GM18519 (cell line): ENCODE data around the gene MYO1D.

Experiments used
- ATAC-seq: cut with Tn5 transposase; IDR thresholded peaks from one replicate; pipeline ENCODE4 v1.9.1; 2021; ENCODE audit warnings: mild to moderate bottlenecking, moderate library complexity; ENCODE audit not compliant: unreplicated experiment, low FRiP score

MYO1D gene

GRCh38 chr17:32786169-32786568, 90.8 kb downstream of the MYO1D start:
- ATAC-seq: no peak

- no peak for ATAC-seq
Measured at GRCh38 chr17:32784113-32784512, 92.8 kb downstream of the MYO1D start.

- ATAC-seq: no peak
Measured at GRCh38 chr17:32783602-32784001, 93.3 kb downstream of the MYO1D start.

DNA sequence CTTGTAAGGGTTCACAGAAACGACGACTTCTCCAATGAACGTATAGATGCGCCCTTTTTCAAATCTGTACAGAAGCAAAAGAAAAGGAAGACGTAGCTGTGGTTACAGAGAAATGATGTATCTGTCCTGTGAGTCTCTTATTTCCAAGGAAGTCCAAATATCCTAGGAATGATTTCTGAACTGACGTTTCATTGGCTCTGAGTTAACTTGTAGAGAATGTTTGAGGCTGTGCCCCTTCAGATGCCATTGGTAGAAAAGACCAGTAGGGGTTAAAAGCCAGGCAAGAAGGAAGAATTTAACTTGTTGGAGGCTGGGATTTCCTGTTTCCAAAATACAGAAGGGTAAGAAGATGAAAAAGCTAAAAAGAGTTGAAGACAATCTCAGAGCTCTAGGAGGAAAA, 96.2 kb downstream of the MYO1D start:
- no peak for ATAC-seq

GRCh38 chr17:32777922-32778321, 99.0 kb downstream of the MYO1D start:
- no peak for ATAC-seq

- ATAC-seq: no peak
Measured at GRCh38 chr17:32777436-32777835, 99.5 kb downstream of the MYO1D start.

DNA sequence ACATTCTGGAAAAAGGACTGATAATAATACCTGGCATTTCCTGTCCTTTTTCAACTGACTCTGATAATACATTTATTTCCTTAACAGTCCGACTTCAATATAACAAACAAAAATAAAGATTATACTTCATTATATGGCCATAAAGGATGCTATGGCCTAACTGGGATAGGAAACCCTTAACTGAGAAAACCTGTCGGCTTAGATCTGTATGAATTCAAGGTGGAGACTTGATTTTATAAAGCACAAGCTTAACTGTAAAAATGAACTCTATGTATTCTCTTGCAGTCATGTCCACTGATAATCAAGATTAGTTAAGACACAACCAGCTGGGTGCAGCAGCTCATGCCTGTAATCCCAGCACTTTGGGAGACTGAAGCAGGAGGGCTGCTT, 102.2 kb downstream of the MYO1D start:
- ATAC-seq: no peak

DNA sequence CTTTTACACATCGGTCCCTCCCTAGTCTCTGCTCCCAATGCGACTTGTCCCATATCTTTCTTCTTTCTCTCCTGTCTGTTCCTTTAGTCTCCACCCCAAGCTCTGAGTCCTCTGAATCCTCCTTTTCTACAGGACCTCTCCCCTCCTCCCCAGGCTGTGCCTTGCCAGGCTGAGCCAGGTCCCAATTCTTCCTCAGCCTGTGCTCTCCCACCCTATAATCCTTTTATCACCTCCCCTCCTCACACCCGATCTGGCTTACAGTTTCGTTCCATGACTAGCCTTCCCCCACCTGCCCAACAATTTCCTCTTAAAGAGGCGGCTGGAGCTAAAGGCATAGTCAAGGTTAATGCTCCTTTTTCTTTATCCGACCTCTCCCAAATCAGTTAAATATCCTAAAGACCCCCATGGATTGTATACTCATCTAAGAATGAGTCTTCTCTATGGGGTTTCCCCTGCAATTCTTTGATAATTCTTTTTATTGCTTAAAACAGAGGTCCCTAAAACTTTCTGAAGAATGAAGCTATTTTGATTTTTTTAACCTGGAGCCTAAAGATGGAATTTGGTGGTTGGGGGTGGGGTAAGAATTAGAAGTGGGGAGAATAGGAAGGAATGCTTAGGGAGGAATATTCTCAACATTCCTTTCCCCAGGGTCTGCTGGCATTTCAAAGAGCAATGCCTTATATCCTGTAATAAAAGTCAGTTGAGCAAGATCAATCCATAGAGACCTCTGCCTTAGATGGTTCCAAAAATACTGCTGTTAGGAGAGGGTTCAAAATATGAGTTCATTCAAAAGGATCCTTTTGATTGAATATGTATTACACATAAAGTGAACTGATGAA, 102.8 kb downstream of the MYO1D start:
- no peak for ATAC-seq

DNA sequence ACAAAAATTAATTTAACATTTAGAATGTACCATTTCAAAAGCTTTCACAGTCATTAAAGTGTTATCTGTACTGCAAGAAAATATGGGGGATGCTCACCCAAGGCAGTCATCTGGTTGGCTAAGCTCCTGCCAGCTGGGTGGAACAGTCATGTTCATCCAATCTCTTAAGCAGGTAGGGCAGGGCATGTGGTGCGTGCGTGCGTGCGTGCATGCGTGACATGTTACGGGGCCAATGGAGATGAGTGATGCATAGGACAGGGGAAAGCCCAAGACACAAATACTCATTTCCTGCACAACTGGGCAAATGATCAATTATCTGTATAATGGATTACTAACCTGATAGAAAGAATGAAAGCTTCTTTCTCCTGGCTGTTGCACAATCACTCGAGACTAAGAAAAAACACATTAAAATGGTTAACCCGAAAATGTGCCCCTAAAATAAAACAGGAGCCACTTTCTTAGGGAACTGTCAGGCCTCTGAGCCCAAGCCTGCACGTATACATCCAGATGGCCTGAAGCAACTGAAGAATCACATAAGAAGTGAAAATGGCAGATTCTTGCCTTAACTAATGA, 104.4 kb downstream of the MYO1D start:
- ATAC-seq: no peak

- ATAC-seq: no peak
Measured at GRCh38 chr17:32771396-32771795, 105.5 kb downstream of the MYO1D start.

- no peak for ATAC-seq
Measured at GRCh38 chr17:32769846-32770245, 107.1 kb downstream of the MYO1D start.

DNA sequence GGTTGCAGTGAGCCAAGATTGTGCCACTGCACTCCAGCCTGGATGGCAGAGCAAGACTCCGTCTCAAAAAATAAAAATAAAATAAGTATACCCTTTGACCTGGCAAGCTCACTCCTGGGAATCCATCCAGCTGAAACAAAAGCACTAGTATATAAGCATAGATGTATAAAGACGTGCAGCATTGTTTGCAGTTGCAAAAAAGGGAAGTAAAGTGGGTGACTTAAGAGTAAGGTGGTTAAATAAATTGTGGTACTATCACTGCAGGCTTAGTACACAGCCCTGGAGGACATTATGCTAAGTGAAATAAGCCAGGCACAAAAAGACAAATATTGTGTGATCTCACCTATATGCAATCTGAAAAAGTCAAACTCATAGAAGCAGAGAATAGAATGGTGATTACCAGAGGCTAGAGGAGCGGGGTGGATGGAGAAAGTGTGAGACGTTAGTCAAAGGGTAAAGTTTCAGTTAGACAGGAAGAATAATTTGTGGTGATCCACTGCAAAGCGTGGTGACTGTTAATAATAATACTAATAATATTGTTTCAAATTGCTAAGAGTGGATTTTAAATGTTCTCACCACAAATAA, 113.0 kb downstream of the MYO1D start:
- ATAC-seq: no peak

GRCh38 chr17:32759476-32759875, 117.4 kb downstream of the MYO1D start:
- ATAC-seq: no peak

DNA sequence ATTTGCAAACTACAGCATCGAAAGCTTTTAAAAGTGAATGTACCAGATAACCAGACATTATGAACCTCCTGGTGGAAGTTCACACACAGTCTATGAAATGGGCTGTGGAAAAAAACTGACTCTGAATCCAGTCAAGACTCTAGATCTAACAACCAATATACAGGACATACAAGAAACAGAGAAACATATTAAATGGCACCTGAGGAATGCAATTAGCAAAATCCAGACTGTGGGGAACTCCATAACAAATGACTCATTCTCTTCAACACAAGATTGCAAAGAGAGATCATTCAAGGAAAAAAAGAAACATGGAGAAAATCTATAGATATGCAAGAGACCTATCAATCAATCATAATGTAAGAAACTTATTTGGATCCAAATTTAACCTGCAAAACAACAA, 119.0 kb downstream of the MYO1D start:
- ATAC-seq: no peak

- no peak for ATAC-seq
Measured at GRCh38 chr17:32756696-32757095, 120.2 kb downstream of the MYO1D start.

GRCh38 chr17:32755045-32755805, 121.7 kb downstream of the MYO1D start:
- no peak for ATAC-seq

GRCh38 chr17:32752934-32753333, 124.0 kb downstream of the MYO1D start:
- no peak for ATAC-seq

DNA sequence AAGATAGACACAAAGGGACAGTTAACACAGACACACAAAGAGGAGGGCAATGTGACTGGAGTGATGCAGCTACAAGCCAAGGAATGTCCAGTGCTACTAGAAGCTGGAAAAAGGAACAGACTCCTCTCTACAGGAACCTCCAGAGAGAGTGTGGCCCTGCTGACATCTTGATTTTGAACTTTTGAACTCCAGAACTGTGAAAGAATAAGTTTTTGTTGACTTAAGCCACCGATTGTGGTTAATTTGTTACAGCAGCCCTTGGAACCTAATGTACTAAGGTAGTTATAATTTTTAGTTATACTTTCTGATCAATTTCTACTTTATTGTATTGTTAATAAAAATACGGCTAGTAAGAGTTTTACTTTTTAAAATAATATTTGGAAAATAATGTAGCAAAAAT, 129.1 kb downstream of the MYO1D start:
- no peak for ATAC-seq

- no peak for ATAC-seq
Measured at GRCh38 chr17:32746698-32747097, 130.2 kb downstream of the MYO1D start.

DNA sequence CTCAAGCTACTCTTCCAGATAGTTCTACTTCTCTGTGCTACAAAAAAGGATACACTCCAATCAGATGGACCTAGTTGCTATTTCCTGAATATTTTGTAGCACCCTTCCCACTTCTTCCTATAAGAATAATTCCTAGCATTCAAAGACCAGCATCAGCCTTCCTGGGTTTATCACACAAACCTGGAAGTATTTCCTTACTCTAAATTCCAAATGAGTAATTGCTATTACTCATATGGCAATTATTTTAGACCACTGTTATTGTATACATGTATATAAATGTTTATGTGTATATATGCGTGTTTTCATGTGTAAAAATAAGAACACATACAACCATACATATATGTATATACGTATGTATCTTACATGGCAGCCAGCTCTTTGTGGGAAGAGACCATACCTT, 130.6 kb downstream of the MYO1D start:
- no peak for ATAC-seq
